ENCODE data around the gene EME2.

DNA sequence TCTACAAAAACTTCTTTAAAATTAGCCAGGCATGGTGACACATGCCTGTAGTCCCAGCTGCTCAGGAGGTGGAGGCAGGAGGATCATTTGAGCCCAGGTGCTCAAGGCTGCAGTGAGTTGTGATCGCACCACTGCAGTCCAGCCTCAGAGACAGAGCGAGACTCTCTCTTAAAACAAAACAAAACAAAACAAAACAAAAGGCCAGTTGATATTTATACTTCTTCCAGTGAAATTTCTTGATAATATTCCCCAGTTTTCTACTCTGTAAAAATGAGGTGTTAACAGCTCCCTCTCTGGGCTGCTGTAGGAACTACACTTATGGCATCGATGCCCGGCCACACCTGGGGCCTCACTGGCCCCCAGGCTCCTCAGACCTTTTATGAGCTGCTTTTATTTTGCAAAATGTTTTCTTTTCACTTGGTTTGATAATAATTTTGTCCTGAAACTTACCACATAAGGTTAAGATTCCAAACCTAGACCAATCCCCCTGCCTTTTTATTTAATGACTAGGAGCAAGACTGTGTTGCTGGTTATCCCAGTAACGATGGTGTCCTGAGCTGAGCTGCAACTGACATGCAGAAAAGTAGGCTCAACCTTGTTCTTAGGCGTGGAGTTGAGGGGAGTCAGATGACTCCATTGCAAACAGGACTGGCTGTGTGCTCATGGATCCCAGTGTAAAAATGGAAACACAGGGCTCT, 49.0 kb upstream of the EME2 start:
- TF ChIP-seq, protein P1, sequence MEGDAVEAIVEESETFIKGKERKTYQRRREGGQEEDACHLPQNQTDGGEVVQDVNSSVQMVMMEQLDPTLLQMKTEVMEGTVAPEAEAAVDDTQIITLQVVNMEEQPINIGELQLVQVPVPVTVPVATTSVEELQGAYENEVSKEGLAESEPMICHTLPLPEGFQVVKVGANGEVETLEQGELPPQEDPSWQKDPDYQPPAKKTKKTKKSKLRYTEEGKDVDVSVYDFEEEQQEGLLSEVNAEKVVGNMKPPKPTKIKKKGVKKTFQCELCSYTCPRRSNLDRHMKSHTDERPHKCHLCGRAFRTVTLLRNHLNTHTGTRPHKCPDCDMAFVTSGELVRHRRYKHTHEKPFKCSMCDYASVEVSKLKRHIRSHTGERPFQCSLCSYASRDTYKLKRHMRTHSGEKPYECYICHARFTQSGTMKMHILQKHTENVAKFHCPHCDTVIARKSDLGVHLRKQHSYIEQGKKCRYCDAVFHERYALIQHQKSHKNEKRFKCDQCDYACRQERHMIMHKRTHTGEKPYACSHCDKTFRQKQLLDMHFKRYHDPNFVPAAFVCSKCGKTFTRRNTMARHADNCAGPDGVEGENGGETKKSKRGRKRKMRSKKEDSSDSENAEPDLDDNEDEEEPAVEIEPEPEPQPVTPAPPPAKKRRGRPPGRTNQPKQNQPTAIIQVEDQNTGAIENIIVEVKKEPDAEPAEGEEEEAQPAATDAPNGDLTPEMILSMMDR (IDR thresholded peaks at IDR 0.05 in 2 of 3, conservative IDR thresholded peaks at IDR 0.05 in 1 of 3; ENCODE audit: borderline replicate concordance in 1 of 3, insufficient read depth in 1 of 3, low read depth in 2 of 3, low read length in 2 of 3): peak; percentile 49 to 82 (median 78); a peak in 5 of 6 replicates
- TF ChIP-seq POLR2A (IDR thresholded peaks at IDR 0.05; ENCODE audit: borderline replicate concordance, extremely low read depth, insufficient read depth, insufficient read length) (no peak), EZH2phosphoT487 (IDR thresholded peaks at IDR 0.05; ENCODE audit: borderline replicate concordance) (no peak), SRF (IDR thresholded peaks at IDR 0.05; ENCODE audit: low read depth) (no peak), RAD21 (IDR thresholded peaks at IDR 0.05; ENCODE audit: low read depth) (peak; percentile 70), EZH2 (IDR thresholded peaks at IDR 0.05) (no peak), EGR1 (IDR thresholded peaks at IDR 0.05; ENCODE audit: low read depth) (no peak)
